Activated CD4-positive, CD25-positive, alpha-beta regulatory T cell treated with anti-CD3 and anti-CD28 coated beads, Interleukin-2, amount 50 U/mL, for 24 hours (primary cell): Measurements from ENCODE around the gene RAB40C.

Source experiments
- ATAC-seq, 2 donors: fragments of 150-1000 bp; cut with Tn5 transposase; one replicate each; pipeline ENCODE4 v1.10.0; 2021; ENCODE audit warnings: mild to moderate bottlenecking in 1 of 2, moderate library complexity in 1 of 2

Gene RAB40C

GRCh38 chr16:633336-634050 is 43.6 kb downstream of the RAB40C start:
- ATAC-seq = no peak

DNA sequence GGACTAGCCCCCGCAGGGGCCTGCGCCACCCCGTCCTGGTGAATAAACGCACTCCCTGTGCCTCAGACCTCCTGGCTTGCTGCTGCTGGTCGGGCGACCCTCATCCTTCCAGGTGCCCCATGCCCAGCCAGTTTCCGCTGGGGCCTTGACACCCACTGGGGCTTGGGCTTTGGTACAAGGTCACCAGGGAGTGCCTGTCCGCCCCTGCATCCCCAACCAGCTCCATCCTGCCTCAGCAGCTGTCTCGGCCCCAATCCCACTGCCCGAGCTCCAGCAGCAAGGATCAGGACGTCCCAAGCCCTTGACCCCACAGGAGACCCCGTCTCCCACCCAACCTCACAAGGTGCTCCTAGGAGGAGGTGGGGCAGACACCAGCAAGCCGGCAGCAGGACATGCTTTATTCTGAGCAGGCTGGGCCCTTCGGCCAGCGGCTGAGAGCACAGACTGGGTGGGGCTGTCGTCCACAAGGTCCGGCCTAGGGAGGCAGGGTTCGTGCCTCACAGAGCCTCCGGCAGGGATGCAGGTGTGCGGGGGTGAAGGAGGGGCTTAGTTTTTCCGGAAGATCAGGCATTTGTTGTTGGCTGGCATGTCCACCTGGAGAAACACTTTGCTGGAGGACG is 44.3 kb downstream of the RAB40C start:
- no peak for ATAC-seq

GRCh38 chr16:634996-635395 is 45.1 kb downstream of the RAB40C start:
- ATAC-seq = no peak

DNA sequence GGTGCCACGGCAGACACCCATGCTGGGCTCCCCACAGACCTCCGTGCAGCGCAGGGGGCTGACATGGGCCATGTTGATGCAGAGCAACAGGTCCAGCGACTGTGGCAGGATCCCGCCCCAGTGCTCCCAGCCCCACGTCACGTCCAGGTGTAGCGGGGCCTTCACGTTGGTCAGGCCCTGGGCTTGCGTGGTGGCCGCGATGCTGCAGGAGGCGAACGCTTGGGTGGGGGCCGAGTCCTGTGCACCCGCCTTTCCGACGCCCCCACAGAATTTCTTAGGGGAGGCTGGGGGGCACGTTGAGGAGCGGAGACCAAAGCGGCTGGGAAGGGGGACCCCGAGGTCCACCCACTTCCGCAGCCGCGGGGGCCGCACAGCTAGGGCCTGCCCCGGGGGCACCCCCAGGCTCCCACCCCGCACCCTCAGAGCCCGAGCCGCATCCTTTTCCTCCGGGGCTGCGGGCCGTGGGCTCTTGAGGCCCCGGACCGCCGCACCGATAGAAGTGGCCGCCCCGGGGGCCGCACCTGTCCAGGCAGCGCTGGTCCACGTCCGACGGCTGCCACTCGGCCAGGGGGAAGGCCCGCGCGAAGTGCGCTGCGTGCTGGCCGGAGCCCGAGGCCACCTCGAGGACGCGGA is 45.8 kb downstream of the RAB40C start:
- no peak for ATAC-seq

- ATAC-seq = peak; percentile 93 to 94
Observed at GRCh38 chr16:636206-637080, 46.6 kb downstream of the RAB40C start, which contains the start of gene METTL26. METTL26 (minus strand) TSS chr16:636305; CDS start chr16:636290, 15 bp downstream.

DNA sequence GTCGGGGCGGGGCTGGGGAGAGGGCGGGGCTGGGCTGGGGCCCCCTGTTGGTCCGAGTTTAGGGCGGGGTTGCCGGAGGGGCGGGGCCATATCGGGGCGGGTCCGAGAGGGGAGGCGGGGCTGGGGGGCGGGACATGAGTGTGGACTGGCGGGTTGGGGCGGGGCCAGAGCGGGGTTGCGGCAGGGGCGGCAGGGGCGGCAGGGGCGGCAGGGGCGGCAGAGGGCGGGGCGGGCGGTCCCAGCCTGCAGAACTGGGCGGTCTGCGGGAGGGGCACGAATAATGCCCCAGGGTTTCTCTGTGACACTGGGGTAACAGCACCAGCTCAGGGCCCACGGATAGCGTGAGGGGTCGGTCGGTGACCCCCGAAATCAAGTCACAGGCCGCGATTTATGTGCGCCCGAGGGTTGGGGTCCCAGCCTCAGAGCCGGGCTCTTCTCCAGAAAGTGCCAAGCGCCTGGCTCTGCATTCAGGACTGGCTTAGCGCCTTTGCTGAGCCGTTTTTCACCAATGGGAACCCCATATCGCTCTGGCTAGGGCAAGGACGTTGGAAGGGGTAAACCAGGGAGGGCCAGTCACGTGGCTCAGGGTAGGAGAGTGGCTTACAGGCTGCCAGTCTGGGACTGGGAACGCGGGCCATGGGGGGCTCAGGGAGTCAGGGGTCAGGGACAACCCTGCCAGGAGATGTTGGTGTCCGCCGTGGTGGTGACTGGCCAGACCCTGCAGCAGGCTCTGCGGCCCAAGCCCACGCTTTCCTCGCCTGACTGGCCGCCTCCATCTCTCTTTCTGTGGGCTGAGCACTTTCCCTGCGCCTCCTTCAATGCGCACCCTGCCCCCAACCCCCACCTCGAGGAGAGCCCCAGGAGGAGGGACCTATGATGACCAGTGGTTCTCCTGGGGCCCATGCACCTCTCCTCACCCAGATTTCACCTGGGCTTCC is 47.5 kb downstream of the RAB40C start:
- ATAC-seq = peak in 1 of 2 donors; percentile 37

- no peak for ATAC-seq
Observed at GRCh38 chr16:638034-638543, 48.2 kb downstream of the RAB40C start.

- no peak for ATAC-seq
Observed at GRCh38 chr16:638836-639235, 49.0 kb downstream of the RAB40C start.

DNA sequence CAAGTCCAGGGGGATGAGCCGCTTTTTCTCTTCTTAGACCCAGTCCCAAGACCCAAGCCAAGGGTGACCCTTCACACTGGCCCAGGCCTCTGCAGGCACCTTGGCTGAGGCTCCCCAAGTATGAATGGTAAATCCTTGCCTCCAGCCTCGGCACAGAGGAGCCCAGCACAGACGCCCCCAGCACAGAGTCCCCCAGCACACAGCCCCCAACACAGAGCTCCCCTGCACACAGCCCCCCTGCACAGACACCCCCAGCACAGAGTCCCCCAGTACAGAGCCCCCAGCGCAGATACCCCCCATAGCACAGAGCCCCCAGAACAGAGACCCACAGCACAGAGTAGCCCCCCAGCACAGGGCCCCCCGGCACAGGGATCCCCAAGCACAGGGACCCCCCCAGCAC is 50.7 kb downstream of the RAB40C start:
- no peak for ATAC-seq

DNA sequence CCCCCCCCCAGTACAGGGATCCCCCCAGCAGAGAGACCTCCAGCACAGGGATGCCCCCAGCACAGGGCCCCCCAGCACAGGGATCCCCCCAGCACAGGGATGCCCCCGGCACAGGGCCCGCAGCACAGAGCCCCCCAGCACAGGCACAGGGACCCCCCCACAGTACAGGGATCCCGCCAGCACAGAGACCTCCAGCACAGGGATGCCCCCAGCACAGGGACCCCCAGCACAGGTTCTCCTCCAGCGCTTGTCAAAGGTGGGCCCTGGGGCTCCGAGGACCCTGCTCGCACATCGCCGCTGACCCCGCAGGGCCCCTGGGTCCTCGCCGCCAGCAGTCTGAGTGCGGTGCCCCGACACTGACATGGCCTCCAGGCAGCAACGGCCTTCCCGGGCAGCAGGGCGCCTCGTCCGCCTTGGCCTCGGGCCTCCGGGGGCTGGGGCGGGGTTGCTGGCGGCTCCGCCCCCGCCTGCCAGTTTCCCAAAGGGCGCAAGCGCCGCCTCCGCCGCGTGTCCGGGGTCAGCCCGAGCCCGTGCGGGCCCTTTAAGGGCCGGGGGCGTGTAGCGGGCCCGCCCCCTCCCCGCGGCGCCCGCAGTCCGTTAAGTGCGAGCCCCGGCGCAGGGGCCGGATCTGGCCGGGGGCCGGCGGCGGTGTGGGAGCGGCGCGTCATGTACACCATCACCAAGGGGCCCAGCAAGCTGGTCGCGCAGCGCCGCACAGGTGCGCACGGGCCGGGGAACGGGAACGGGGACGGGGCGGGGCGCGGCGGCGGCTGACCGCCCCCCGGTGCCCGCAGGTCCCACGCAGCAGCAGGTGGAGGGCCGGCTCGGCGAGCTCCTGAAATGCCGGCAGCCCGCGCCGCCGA is 51.7 kb downstream of the RAB40C start, which contains the start of gene MCRIP2:
MCRIP2 (plus strand) TSS at position 503 of the 863 bp plus-strand sequence; CDS start at position 667, 164 bp downstream.
- ATAC-seq = peak; percentile 55 to 63

GRCh38 chr16:642189-643049 is 52.6 kb downstream of the RAB40C start:
- peak; percentile 44 to 55 for ATAC-seq

DNA sequence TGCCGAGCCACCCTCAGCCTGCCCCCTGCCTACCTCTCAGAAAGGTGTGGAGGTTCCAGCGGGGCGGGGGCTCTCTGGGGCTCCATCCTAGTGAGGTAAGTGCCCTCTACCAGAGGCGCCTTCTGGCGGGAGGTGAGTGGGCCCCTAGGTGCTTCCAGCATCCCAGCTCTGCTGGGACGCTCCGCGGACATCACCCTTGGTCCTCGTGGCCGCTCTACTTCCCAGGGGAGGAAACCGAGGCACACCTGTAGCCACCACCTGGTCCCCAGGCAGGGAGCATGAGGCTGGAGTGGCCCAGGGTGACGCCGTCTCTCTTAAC is 53.1 kb downstream of the RAB40C start:
- no peak for ATAC-seq

DNA sequence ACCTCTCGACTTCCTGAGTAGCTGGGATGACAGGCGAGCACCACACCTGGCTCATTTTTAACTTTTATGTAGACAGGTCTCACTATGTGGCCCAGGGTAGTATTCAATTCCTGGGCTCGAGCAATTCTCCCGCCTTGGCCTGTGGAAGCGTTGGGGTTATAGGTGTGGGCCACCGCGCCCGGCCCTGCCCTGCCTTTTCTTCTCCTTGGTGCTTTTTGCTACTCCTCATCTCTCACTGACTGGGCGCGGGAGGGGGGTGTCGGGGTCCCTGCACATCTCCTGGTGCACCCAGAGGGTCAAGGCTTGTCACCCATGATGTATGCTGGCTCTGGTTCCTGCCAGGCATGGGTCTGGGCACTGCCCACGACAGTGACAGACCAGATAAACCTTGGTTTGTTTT is 54.7 kb downstream of the RAB40C start:
- ATAC-seq = no peak

- no peak for ATAC-seq
Observed at GRCh38 chr16:645852-646678, 56.2 kb downstream of the RAB40C start.

GRCh38 chr16:646679-647172 is 56.9 kb downstream of the RAB40C start:
- ATAC-seq = no peak

DNA sequence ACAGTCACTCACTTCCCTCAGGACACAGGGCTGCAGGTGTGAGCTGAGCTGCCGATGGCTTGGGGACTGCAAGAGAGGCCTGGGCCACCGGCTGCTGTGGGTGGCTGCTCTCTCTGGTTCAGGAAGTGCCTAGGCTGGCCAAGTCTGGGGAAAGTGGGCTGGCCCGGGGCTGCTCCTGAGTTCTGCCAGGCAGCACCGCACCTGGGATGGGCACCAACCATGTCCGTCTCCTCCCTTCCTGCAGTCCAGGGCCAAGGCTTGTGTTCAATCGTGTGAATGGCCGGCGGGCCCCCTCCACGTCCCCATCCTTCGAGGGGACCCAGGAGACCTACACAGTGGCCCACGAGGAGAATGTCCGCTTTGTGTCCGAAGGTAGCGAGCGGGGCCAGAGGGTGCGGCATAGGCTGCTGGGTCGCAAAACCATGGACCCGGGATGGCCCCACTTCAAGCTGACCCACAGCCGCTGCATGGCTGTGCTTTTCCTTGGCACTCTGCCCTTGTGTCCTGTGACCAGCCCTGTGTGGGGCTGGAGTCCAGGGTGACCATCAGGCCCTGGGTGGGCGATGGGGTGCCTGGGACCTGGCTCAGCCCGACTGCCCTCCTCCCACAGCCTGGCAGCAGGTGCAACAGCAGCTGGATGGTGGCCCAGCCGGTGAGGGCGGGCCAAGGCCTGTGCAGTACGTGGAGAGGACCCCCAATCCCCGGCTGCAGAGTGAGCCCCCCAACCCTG is 57.5 kb downstream of the RAB40C start:
- no peak for ATAC-seq

DNA sequence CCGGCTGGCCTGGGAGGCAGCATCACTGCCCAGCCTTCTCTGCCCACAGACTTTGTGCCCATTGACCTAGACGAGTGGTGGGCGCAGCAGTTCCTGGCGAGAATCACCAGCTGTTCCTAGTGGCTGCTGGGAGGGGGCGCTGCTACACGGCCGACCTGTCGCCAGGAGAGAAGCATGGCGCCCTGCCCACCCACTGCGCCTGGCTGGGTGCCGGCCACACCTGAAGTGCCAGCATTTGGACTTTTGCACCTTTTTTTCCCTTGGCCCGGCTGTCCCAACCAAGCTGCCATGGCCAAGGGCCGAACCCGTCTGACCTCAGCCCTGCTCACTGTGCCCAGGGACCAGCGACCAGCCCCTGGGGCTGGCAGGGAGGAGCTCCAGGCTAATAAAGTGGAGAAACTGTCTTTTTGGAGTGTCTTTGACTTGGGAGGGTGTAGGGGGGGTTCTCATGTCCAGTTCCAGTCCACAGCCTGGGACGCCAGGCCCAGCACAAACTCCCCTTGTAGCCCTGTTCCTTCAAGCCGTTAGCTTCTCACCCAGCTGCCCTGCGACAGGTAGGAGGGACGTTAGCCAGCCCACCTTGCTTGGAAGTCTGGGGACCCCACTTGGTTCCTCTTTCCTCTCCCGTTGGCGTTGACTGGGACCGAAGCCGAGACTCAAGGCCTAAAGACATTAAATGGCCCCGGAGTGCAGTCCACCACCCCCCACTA is 58.4 kb downstream of the RAB40C start:
- ATAC-seq = no peak
